GM21723 (cell line): ENCODE data around the gene MARCHF10.

Experiments used
- ATAC-seq: cut with Tn5 transposase; IDR thresholded peaks from one replicate; pipeline ENCODE4 v1.9.1; 2021; ENCODE audit warnings: mild to moderate bottlenecking, moderate library complexity; ENCODE audit not compliant: unreplicated experiment

Gene MARCHF10

DNA sequence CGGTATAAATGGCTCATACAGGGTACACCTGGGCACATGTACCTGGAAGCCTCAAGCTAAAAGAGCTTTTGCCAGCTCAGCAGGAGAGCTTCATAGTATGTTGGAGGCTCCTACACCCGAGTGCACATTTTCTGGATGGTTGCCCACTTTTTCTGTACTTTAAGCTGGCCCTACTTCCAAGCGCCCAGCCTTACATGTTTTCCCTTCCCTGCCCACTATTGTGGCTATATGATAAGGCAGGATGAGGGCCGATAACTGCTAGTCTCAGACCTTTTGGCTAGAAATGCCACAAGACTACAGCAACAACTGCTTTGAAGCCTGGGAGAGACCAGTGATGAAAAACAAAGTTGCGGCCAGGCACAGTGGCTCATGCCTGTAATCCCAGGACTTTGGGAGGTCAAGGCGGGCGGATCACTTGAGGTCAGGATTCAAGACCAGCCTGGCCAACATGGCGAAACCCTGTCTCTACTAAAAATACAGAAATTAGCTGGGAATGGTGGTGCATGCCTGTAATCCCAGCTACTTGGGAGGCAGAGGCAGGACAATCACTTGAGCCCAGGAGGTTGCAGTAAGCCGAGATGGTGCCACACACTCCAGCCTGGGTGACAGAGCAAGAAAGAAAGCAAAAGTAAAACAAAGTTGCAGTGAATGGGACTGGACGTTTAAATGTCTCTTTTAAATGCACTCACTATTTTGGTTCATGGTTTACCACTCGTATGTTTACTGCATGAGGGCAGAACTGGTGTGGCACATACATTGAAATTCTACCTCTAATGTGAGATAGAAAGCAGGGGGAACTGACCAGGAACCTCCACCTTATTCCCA lies 14.2 kb upstream of the MARCHF10 start:
- ATAC-seq: no peak

DNA sequence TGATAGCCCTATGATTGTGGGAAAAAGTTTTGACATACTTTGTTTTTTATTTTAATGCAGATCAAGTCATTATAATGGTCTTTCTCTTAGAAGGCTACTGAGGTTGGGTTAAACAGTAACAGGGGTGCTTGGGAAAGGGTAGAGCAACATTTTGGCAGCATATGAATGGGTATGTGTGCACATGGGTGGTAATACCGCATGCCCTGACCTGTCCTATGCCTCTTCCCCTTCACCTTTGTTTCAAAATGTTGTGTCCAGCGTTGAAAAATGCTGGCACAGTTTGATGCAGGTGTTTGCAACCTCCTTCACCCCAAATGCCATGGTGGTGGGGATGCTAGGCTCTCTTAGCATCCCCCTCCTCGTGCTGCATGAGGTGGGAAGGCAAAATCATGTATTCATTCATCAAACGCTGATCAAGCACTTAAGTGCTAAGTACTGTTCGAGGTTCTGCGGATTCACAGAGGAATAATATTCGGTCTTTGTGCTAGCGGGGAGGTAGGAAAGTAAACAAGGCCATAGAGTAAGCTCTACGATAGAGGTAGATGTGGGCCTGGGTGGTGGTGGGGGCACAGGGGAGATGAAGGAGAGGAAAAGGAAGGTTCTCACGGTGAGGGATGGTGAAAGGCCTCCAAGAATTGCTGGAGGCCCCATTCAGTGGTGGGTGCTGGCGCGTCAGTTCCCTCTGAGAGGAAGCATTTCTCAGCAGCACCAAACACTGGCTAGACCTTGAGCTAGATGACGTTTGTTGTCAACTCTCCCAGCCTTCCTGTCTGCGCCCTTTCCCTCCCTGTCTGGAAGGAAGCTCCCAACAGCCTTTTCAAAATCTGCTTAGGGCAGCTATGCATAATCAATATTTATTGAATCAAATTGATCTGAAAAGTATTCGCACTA lies 13.3 kb upstream of the MARCHF10 start:
- no peak for ATAC-seq

DNA sequence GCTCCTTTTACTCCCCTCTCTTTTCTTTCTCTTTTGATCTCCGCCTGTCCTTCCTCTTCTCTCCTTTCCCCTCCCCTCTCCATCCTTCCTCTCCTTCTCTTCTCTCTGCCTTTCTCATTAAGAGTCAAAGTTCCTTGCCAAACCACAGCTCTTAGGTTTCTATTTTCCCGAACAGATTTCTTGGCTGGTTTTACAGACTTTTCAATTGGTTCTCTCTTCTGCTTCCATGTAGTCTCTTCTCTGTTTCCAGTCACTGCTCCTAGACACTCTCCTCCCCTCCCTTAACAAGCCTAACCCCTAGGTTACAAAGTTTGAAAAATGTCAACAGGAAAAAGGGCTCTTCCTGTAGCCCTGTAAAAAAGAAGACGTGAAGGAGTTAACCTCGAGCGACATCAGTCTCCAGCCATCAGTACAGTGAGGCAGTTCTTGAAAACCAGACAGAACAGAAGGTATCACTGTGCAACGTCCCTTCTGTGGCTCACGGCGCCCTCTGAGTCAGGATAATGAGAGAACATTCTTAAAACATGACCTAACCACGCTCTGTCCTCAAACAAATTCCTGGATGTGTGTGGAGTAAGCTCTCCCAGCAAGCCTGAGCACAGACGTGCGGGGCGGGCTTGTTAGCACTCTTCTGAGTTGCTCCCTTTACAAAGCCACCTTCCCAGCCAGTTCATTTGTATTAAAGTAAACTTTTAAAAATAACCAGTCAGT lies 11.6 kb upstream of the MARCHF10 start:
- no peak for ATAC-seq

DNA sequence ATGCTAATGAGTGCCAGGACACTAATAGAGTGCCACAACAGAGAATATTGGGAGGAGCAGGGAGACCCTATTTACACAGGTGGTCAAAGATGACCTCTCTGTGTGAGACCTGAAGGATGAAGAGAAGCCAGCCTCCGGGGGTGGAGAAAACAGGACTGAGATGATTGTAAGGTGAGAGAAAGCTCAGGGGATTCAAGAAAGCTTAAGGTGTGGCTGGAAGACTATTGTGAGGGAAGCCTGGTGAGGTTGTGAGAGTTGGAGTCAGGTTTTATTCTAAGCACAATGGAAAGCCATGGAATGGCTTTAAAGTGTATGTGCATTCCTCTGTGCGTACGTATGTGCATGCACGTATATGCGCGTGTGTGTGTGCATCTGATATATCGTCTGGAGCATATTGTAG lies 10.4 kb upstream of the MARCHF10 start:
- no peak for ATAC-seq

- ATAC-seq: no peak
Observed at GRCh38 chr17:62816282-62816839, 8.2 kb upstream of the MARCHF10 start.

DNA sequence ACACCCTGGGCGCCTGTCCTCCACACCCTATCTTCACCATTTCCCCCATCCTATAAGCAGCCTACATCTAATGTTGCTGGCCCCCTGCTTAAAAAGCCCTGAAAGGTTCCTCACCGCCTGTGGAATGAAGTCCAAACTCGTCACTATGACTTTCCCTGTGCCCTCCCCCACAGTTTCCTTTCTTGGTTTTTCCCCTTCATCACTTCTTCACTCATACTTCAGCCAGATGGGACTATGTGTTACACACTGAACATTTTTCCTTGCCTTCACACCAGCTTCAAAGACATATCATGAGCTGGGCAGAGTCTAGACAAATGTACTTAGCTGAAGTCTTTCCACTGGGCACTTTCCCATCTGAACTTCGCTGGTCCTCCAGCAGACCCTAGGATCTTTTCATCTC lies 1.5 kb upstream of the MARCHF10 start:
- ATAC-seq: no peak

- ATAC-seq: no peak
Observed at GRCh38 chr17:62808576-62808970, 459 bp upstream of the MARCHF10 start.

DNA sequence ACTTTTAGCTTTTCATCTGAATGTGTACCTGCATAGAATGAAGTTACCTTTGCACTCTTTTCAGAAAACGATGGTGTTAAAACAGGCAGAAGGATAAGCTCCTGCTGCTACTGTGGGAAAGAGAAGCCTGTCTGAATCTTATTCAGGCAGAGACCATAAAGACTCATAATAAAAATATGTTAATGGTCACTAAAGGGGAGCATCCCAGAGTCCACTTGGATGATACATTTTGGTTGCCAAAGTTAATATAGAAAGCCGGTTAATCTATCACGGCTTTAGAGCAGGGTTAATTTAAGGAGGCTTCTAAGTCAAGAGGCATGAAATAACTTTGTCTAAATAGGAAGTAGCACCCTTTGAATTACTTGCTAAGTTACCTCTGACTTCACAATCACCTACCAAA lies 2.9 kb downstream of the MARCHF10 start:
- no peak for ATAC-seq

- ATAC-seq: no peak
Observed at GRCh38 chr17:62804822-62805221, 3.3 kb downstream of the MARCHF10 start.

GRCh38 chr17:62804025-62804424 lies 4.1 kb downstream of the MARCHF10 start:
- ATAC-seq: no peak

DNA sequence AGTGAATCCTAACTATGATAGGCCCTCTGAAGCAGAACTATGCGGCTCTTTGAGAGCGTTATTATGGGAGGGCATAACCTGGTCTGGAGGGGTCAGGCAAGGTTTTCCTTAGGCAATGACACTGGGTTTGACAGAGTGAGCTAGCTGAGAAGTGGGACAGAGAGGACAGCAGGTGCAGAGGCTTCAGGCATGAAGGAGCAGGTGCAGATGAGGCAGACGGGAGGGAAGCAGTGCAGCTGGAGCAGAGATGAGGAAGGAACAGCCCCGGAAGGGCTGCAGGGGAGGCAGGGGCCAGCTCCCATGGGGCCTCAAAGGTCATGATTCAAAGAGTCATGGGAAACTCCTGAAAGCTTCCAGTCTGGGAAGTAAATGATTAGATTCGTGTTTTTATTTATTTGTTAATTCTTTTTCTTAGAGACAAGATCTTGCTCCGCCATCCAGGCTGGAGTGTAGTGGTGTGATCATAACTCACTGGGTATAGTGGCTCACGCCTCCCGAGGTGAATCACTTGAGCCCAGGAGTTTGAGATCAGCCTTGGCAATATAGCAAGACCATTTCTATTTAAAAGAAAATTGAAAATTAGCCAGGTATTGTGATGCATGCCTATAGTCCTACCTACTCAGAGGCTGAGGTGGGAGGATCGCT lies 5.4 kb downstream of the MARCHF10 start:
- no peak for ATAC-seq

GRCh38 chr17:62801553-62802114 lies 6.5 kb downstream of the MARCHF10 start:
- no peak for ATAC-seq

DNA sequence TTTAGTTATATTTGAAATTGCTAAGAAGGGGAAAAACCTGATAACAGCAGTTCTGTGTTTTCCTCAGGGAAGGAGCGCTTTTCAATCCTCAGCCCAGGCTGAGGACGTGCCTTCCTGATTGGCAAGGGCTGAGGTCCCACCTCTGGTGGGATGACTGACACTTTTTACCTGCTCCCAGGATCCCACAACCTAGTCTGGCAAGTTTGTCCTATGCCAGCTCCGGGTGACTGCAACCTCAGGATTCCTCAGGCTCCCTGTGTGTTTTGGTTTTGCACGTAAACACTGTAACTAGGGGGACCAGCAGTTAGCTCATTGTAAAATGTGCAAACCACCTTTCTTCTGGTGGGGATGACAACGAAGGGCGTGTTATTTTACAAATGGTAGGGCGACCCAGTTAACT lies 7.5 kb downstream of the MARCHF10 start:
- ATAC-seq: no peak

- ATAC-seq: no peak
Observed at GRCh38 chr17:62797959-62798358, 10.2 kb downstream of the MARCHF10 start.

DNA sequence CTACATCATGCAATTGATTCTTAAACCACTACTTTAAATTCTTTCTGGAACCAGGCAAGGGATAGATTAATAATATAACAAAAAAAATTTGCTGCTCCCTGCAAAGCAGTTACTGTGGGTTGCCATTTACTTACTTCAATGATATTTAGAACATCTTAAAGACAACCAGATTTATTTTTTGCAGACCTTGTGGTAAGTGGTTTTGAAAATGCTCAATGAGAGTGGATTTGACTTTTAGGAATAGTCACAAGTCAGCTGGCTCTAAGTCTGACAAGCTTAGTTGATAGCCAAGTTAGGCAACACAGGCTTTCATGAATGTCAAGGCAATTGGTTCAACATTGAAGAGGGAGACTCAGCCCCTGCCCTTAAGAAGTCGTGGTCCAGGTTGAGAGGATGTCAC lies 11.8 kb downstream of the MARCHF10 start:
- ATAC-seq: no peak

DNA sequence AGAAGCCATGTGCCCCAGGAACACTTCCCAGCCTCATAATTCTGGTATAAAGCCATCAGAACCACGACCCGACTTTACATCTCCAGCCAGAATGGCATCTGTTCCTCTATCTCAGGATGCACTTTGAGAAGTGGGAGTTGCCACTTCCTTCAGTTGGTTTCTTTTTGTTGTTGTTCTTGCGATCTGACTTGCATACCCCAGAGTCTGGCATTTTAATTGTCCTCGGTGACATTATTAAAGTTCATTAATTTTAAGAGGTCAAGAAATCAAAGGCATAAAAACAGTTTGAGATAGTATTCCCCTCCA lies 13.5 kb downstream of the MARCHF10 start:
- no peak for ATAC-seq

DNA sequence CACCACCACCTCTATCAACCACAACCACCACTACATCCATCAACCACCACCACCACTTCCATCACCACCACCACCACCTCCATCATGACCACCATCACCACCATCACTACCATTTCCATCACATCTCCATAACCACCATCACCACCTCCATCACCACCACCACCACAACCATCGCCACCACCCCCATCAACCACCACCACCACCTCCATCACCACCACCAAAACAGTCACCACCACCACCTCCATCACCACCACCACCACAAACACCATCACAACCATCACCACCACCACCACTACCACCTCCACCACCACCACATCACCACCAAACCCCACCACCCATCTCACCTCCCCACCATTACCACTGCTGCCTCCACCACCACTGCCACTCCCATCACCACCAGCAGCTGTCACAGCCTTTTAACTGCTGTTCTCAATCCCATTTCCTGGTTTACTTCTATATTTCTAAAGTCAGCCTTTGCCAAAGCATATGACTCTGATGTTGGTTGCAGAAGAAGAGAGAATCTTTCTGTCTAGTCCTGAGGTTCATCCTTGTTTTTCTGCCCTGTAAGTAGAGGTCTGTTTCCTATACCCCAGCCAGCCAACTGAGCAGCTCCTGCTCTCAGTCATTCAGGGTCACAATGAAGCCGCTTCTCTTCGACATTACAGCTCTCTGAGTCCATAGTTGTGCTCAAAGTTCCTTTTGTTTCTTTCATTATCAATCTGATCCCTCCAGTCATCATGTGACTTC lies 14.0 kb downstream of the MARCHF10 start:
- no peak for ATAC-seq

DNA sequence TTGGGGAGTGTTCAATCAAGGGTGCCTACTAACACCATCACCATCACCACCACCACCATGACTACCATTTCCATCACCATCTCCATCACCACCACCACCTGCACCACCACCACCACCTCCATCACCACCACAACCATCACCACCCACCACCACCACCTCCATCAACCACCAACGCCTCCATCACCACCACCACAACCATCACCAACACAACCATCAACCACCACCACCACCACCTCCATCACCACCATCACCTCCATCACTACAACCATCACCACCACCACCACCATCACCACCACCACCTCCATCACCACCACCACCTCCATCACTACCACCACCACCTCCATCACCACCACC lies 15.7 kb downstream of the MARCHF10 start:
- ATAC-seq: no peak

DNA sequence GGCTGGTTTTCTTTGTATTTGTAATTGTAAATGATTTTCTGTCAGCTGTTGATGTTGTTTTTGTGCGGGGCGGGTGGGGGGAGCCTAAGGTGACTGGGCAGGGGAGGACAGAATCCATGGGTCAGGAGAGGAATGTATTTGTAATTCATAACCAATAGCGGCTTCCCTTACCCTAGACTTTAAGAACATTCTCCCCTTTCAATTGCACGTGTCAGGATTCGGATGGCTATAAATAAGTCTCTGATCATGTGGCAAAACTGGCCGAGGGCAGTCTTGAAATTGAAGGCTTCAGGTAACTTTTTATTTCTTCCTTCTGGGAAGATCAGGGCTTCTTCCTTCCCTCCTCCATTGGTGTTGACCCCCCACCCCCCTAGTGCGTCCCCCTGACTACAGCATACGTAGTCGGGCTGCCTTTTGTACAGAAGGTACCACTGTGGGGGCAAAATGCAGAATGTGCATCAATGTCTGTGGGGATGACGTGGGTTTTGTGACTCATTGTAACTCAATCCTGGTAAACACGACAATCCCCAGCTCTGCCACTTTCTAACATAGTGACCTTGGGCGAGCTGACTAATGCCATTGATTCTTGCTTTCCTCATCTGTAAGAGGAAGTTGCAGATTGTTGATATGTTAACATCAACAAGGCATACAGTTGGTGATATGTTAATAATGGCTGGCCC lies 16.2 kb downstream of the MARCHF10 start:
- ATAC-seq: no peak
